ENCODE data around the gene PPP5C.

- TF ChIP-seq, protein P1, sequence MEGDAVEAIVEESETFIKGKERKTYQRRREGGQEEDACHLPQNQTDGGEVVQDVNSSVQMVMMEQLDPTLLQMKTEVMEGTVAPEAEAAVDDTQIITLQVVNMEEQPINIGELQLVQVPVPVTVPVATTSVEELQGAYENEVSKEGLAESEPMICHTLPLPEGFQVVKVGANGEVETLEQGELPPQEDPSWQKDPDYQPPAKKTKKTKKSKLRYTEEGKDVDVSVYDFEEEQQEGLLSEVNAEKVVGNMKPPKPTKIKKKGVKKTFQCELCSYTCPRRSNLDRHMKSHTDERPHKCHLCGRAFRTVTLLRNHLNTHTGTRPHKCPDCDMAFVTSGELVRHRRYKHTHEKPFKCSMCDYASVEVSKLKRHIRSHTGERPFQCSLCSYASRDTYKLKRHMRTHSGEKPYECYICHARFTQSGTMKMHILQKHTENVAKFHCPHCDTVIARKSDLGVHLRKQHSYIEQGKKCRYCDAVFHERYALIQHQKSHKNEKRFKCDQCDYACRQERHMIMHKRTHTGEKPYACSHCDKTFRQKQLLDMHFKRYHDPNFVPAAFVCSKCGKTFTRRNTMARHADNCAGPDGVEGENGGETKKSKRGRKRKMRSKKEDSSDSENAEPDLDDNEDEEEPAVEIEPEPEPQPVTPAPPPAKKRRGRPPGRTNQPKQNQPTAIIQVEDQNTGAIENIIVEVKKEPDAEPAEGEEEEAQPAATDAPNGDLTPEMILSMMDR (conservative IDR thresholded peaks at IDR 0.05), result no peak
- no peak for TF ChIP-seq EZH2 (IDR thresholded peaks at IDR 0.05; ENCODE audit: low read depth)
Observed at GRCh38 chr19:46411925-46412649, 65.2 kb downstream of the PPP5C start.
